ENCODE measurements around the gene PBX1.

PBX1 gene

GRCh38 chr1:164561472-164561871 lies 2.5 kb downstream of the PBX1 start:
- peaks cover 68% of the 10 kb centered on the region for H3K27me3 ChIP-seq
- peaks cover 6 to 26% of the 10 kb centered on the region in 2 experiments for H3K4me1 ChIP-seq (ENCODE audit: control insufficient read depth in 1 of 2, insufficient read depth in 1 of 2, low read depth in 1 of 2, low read length in 1 of 2)
- H3K36me3 ChIP-seq, result no peaks in the 10 kb centered on the region
- H3K9me3 ChIP-seq, result no peaks in the 10 kb centered on the region
- no peak overlapping the region for H3K4me3 ChIP-seq (ENCODE audit: low read depth in 1 of 2, low read length in 1 of 2)
- no peak for TF ChIP-seq CTCF (IDR thresholded peaks at IDR 0.05)
- H3K27ac ChIP-seq, result no peak overlapping the region

GRCh38 chr1:164562061-164562460 lies 3.1 kb downstream of the PBX1 start:
- Histone ChIP-seq H3K4me3 (ENCODE audit: low read depth in 1 of 2, low read length in 1 of 2) (no peak overlapping the region), H3K36me3 (no peaks in the 10 kb centered on the region), H3K27ac (no peak overlapping the region), H3K27me3 (peaks cover 68% of the 10 kb centered on the region), H3K4me1 (ENCODE audit: control insufficient read depth in 1 of 2, insufficient read depth in 1 of 2, low read depth in 1 of 2, low read length in 1 of 2) (peaks cover 6 to 26% of the 10 kb centered on the region in 2 experiments), H3K9me3 (no peaks in the 10 kb centered on the region)
- no peak for TF ChIP-seq CTCF (IDR thresholded peaks at IDR 0.05)

- Histone ChIP-seq H3K4me1 (ENCODE audit: control insufficient read depth in 1 of 2, insufficient read depth in 1 of 2, low read depth in 1 of 2, low read length in 1 of 2) (peaks cover 6 to 26% of the 10 kb centered on the region in 2 experiments), H3K4me3 (ENCODE audit: low read depth in 1 of 2, low read length in 1 of 2) (no peak overlapping the region), H3K36me3 (no peaks in the 10 kb centered on the region), H3K9me3 (no peaks in the 10 kb centered on the region), H3K27ac (no peak overlapping the region), H3K27me3 (peaks cover 67% of the 10 kb centered on the region)
- TF ChIP-seq CTCF (IDR thresholded peaks at IDR 0.05), result no peak
Observed at GRCh38 chr1:164562511-164562910, 3.5 kb downstream of the PBX1 start.

- Histone ChIP-seq H3K27me3 (peaks cover 62% of the 10 kb centered on the region), H3K36me3 (no peaks in the 10 kb centered on the region), H3K4me1 (ENCODE audit: control insufficient read depth in 1 of 2, insufficient read depth in 1 of 2, low read depth in 1 of 2, low read length in 1 of 2) (peaks cover 6 to 22% of the 10 kb centered on the region in 2 experiments), H3K9me3 (no peaks in the 10 kb centered on the region), H3K27ac (no peak overlapping the region), H3K4me3 (ENCODE audit: low read depth in 1 of 2, low read length in 1 of 2) (no peak overlapping the region)
- TF ChIP-seq CTCF (IDR thresholded peaks at IDR 0.05), result no peak
Observed at GRCh38 chr1:164562947-164563520, 4.0 kb downstream of the PBX1 start.

GRCh38 chr1:164563721-164564360 lies 4.9 kb downstream of the PBX1 start:
- peaks cover 0 to 14% of the 10 kb centered on the region in 2 experiments for H3K4me1 ChIP-seq (ENCODE audit: control insufficient read depth in 1 of 2, insufficient read depth in 1 of 2, low read depth in 1 of 2, low read length in 1 of 2)
- peaks cover 54% of the 10 kb centered on the region for H3K27me3 ChIP-seq
- no peak overlapping the region for H3K4me3 ChIP-seq (ENCODE audit: low read depth in 1 of 2, low read length in 1 of 2)
- no peak overlapping the region for H3K27ac ChIP-seq
- no peaks in the 10 kb centered on the region for H3K9me3 ChIP-seq
- no peak for TF ChIP-seq CTCF (IDR thresholded peaks at IDR 0.05)
- no peaks in the 10 kb centered on the region for H3K36me3 ChIP-seq

Data from neutrophil (primary cell).